Nucleus accumbens (tissue), 56 donors: ENCODE measurements around the gene ASB11.
"Not testable (repeated sequence)": the region's sequence is repeated elsewhere in the genome, so short reads cannot be mapped to it uniquely, and the experiment has no call there.

Experiments
- DNase-seq, 56 donors: peaks; one replicate each; lab custom pipeline; 2025; lab: John Stamatoyannopoulos, UW

ASB11 gene

GRCh38 chrX:15310117-15310516 is 5.3 kb downstream of the ASB11 start:
- DNase-seq: peak in 4 of 56 donors; percentile 3 to 19 (median 13)

DNA sequence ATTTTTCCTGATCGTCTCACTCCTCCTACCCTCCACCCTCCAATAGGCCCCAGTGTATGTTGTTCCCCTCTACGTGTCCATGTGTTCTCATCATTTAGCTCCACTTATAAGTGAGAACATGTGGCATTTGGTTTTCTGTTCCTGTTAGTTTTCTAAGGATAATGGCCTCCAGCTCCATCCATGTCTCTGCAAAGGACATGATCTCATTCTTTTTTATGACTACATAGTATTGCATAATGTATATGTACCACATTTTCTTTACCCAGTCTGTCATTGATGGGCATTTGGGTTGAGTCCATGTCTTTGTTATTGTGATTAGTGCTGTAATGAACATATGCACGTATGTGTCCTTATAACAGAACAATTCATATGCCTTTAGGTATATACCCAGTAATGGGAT is 9.5 kb downstream of the ASB11 start:
- DNase-seq: not testable (repeated sequence)

- DNase-seq: peak in 1 of 56 donors; percentile 2
Observed at GRCh38 chrX:15301924-15302323, 13.5 kb downstream of the ASB11 start.

GRCh38 chrX:15299941-15300851 is 15.2 kb downstream of the ASB11 start:
- no peak for DNase-seq

DNA sequence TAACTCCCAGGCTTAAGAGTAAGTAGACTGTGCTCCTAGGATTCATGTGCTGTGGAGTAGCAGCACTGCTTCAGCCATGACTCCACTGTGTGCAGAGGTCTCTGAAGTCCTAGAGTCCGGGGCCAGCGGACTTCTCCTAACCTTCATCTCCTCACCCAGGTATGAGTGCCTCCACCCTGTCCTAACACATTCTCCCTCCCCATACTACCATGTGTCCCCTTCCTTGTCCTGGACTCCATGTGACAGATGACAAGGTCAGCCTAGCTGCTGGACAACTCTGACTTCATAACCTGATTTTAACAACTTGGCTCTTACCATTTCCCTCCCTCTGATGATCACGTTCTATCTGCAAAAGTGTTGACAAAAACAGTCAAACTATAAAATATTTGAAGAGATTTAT is 16.7 kb downstream of the ASB11 start:
- DNase-seq: no peak

DNA sequence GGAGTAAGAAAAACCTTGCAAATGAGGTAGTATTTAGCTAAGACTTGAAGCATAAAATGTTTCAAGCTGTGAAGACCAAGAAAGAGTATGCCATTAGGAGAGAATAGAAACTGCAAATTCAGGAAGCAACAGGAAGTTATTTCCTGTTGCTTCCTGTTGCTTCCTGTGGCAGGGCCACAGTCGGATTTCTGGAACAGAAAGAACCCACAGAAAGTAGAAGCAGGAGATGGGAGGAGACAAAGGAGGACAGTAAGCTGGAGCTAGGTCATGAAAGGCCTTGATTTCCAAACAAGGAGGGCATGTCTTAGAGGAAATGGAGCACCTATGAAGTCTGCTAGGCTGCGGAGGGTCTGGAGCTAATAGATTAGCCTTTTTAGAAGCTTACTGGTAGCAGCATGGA is 17.2 kb downstream of the ASB11 start:
- DNase-seq: no peak

- no peak for DNase-seq
Observed at GRCh38 chrX:15293451-15293850, 22.0 kb downstream of the ASB11 start.

GRCh38 chrX:15292861-15293260 is 22.6 kb downstream of the ASB11 start:
- DNase-seq: no peak

DNA sequence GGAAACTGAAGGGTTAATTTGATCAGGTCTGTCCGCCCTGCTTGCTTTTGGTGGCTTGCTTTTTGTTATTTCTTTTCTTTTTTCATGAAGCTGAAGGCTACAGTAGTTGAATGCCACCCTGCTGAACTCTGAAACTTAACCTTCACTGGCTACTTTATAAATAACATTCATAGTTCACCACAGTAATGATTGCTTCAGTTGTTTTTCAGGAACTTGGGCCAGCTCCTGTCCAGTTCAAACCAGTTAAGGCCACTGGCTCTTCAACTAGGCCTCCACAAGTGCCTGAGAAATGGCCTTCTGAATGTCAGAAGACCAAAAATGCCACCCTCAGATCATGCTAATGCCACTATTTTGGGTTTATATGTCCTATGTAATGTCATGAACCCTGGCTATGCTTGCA is 37.8 kb downstream of the ASB11 start:
- no peak for DNase-seq

DNA sequence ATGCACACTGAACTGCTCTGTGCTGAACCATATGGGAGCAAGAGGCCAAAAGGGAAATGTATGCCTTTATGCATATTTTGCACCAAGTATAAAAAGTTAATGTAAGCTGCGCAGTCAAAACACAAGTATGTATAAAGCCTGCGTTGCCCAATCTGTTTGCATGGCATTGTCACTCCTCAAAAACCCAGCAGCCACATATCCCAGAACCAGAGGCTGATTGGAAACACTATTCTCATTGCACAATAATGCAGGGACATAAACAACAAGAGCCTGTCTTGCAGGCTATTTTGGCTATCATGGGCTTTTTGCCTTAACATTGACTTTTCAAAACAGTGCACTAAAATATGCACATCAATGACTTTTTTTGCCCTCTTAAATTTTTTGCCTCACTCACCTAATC is 40.5 kb downstream of the ASB11 start:
- DNase-seq: no peak

DNA sequence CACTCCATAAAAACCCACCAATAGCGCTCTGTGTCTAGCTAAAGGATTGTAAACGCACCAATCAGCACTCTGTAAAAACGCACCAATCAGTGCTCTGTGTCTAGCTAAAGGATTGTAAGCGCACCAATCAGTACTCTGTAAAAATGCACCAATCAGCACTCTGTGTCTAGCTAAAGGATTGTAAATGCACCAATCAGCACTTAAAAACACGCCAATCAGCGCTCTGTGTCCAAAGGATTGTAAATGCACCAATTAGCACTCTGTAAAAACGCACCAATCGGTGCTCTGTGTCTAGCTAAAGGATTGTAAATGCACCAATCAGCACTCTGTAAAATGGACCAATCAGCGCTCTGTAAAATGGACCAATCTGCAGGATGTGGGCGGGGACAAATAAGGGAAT is 42.2 kb downstream of the ASB11 start:
- not testable (repeated sequence) for DNase-seq

DNA sequence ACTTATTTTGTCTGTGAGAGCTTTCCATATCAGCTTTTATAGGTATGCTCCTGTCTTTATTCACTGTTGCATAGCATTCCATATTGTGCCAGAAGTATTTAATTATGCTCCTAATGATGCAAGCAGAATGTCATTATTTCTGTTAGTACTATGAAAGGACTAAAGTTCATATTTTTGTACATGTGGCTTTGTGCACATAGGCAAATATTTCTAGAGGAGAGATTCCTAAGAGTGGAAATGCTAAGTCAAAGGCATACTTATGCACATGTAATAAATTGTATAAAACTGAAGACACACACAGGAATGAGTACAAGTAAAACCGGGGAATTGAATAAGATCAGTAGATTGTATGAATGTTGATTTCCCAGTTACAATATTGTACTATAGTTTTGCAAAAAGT is 43.7 kb downstream of the ASB11 start:
- DNase-seq: no peak

GRCh38 chrX:15269618-15270521 is 45.6 kb downstream of the ASB11 start, which contains the start of gene ASB9:
ASB9 (minus strand) TSS chrX:15270083; CDS start chrX:15269874, 209 bp downstream.
- DNase-seq: no peak

- DNase-seq: no peak
Observed at GRCh38 chrX:15269120-15269519, 46.3 kb downstream of the ASB11 start.

DNA sequence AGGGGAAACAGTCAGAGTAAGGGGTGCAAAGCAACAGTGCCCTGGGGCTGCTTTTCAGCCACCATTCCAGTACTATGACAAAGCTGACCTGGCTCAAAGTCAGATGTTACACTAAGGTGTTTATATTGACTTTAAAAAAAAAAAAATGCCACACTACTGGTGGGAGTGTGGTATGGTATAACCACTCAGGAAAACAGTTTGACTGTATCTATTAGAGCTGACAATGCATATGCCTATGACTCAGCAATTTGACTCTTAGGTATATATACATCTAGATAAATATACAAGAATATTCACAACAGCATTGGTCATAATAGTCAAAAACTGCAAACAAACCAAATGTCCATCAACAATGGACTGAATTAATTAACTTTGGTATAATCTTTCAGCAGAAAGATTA is 60.6 kb downstream of the ASB11 start:
- no peak for DNase-seq

- peak in 5 of 56 donors; percentile 0 to 5 (median 1) for DNase-seq
Observed at GRCh38 chrX:15245896-15246295, 69.5 kb downstream of the ASB11 start.

- no peak for DNase-seq
Observed at GRCh38 chrX:15244421-15244820, 71.0 kb downstream of the ASB11 start.

- DNase-seq: peak in 19 of 56 donors; percentile 0 to 35 (median 3)
Observed at GRCh38 chrX:15242899-15243555, 72.4 kb downstream of the ASB11 start.

DNA sequence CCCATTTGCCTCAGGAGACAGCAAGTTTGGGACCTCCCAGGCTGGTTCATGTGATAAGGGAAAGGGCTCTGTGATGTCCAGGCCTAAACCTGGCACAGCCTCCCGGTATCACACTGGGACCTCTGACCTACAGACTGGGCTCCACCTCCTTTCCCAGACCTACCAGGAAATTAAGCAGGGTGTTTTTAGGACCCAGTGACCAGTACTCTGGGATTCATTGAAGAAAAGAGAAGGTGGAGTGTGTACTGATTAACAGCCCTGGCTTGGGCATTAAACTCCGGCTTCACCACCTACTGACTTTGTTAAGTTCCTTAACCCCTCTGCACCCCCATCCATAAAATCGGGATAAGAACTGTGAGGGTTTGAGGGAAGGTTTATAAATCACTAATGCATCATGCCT is 74.1 kb downstream of the ASB11 start:
- DNase-seq: no peak

DNA sequence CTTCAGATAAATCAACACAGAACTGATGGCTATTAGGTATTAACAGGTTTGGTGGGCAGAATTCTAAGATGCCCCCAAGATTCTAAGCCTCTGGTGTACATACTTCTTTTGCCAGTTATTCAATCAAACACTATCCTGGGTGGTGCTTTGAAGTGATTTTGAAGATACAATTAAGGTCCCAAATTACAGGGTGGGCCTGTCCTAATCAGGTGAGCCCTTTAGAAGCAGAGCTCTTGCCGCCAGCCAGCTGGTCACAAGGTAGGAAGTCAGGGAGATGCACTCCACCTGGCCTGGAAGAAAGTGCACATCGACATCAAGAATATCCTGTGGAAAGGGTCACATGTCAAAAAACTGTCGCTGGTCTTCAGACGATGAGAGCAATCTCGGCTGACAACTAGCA is 75.0 kb downstream of the ASB11 start:
- no peak for DNase-seq

DNA sequence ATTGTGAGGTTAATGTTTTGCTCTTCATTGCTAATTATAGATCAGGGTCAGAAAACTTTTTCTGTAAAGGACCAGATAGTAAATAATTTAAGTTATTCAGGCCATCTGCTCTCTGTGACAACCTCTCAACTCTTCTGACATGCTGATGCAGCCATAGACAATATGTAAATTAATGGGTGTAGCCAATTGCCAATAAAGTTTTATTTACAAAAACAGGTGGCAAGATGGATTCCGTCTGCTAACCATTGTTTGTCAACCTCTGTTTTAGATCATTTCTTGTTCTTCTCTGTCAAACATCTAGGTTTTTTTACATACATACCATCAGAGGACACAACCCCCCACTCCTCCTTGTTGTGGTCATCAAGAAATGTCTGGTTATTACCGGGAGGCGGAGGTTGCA is 79.3 kb downstream of the ASB11 start:
- no peak for DNase-seq
